ENCODE measurements around the gene ALPL.

DNA sequence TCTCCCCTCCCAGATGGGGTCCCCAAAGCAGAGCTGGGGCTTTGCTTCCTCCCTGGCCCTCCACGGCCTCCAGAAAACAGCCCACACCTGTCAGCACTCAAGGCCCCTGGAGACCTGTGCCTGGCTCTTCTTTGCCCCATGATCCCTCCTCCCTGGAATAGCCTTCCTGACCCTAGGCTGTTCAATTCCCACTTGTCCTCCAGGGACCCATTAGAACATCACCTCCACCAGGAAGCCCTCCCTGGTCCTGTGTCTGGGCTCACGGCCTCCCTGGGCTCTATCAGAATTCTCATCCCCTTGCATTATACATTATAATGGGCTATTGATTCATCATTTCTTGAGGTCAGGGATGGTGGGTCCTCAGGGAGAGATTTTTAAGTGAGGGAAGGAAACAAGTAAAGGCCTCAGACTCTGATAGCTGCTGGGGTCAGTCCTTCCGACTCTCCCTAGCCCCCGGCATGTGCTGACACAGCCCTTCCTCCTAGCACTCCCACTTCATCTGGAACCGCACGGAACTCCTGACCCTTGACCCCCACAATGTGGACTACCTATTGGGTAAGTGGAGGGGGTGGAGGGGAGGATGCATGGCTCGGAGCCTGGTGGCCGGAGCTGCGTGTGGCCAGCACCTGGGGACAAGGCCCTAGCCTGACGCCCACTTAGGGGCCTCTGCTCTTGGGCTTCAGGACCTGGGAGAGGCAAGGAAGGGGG lies 60.8 kb downstream of the ALPL start:
- TF ChIP-seq POLR2AphosphoS5 (IDR thresholded peaks at IDR 0.05; ENCODE audit: low read depth, low read length), result no peak
- no peak for TF ChIP-seq SIN3A (IDR thresholded peaks at IDR 0.05; ENCODE audit: borderline replicate concordance, insufficient read depth, low read length)
